ENCODE data around the gene GAS2. TPM values are rescaled to one million over a fixed set of nuclear protein-coding genes. Genes with fewer than 3 reads are reported as not detected.
A peak's percentile ranks its signal among the peaks of the same experiment; 100 is the strongest.

Gene GAS2
- total and polyA plus RNA-seq, 2 donors from 2014 or later, result 4.5 to 6.8 TPM

GRCh38 chr11:22625448-22626287, 40.7 kb upstream of the GAS2 start, which contains the start of gene FANCF:
Gene FANCF, minus strand, starts transcription at chr11:22625823. Its CDS starts 13 bp downstream, at chr11:22625810.
- peak; percentile 95 to 99 (median 97) for DNase-seq
- H3K9me3 ChIP-seq (ENCODE audit: control insufficient read depth in 2 of 3, insufficient read depth in 1 of 3, low read length in 3 of 3), result no peaks in the 10 kb centered on the region
- peak; percentile 8 for TF ChIP-seq CTCF (IDR thresholded peaks at IDR 0.05; ENCODE audit: borderline replicate concordance, extremely low read depth, insufficient read depth)
- H3K9ac ChIP-seq (ENCODE audit: low read length in 3 of 3), result peak within 1 kb of the TSS; percentile 74 to 93 (median 85)
- intact Hi-C loops (cut with DNase I), result no loop called here
- peak within 1 kb of the TSS; percentile 90 to 91 for H3K27ac ChIP-seq (ENCODE audit: low read depth in 2 of 2, low read length in 2 of 2)
- no peaks in the 10 kb centered on the region for H3K36me3 ChIP-seq (ENCODE audit: control insufficient read depth in 2 of 3, insufficient read depth in 3 of 3, low read length in 3 of 3)
- H3K4me1 ChIP-seq (ENCODE audit: control insufficient read depth in 2 of 3, insufficient read depth in 2 of 3, low read depth in 1 of 3, low read length in 3 of 3), result peaks cover 0 to 6% (median 4%) of the 10 kb centered on the region in 3 donors
- peak; percentile 56 for FAIRE-seq
- no peaks in the 10 kb centered on the region for H3K27me3 ChIP-seq (ENCODE audit: control insufficient read depth, insufficient read depth, low read length)
- H3K4me3 ChIP-seq (ENCODE audit: low read length in 3 of 3), result peak within 1 kb of the TSS; percentile 72 to 93 (median 90)

- peaks cover 0 to 6% (median 4%) of the 10 kb centered on the region in 3 donors for H3K4me1 ChIP-seq (ENCODE audit: control insufficient read depth in 2 of 3, insufficient read depth in 2 of 3, low read depth in 1 of 3, low read length in 3 of 3)
- no peaks in the 10 kb centered on the region for H3K27me3 ChIP-seq (ENCODE audit: control insufficient read depth, insufficient read depth, low read length)
- H3K27ac ChIP-seq (ENCODE audit: low read depth in 2 of 2, low read length in 2 of 2), result no peak overlapping the region
- FAIRE-seq (no peak), DNase-seq (no peak)
- peak overlapping the region in 2 of 3 donors; percentile 72 to 90 for H3K4me3 ChIP-seq (ENCODE audit: low read length in 3 of 3)
- H3K9ac ChIP-seq (ENCODE audit: low read length in 3 of 3), result peak overlapping the region in 1 of 3 donors; percentile 93
- no peak for TF ChIP-seq CTCF (IDR thresholded peaks at IDR 0.05; ENCODE audit: borderline replicate concordance, extremely low read depth, insufficient read depth)
- intact Hi-C loops (cut with DNase I), result no loop called here
- no peaks in the 10 kb centered on the region for H3K36me3 ChIP-seq (ENCODE audit: control insufficient read depth in 2 of 3, insufficient read depth in 3 of 3, low read length in 3 of 3)
- no peaks in the 10 kb centered on the region for H3K9me3 ChIP-seq (ENCODE audit: control insufficient read depth in 2 of 3, insufficient read depth in 1 of 3, low read length in 3 of 3)
Measured at GRCh38 chr11:22626573-22627239, 39.7 kb upstream of the GAS2 start.

- FAIRE-seq (no peak), DNase-seq (no peak)
- Histone ChIP-seq H3K27ac (ENCODE audit: low read depth in 2 of 2, low read length in 2 of 2) (no peak overlapping the region), H3K9ac (ENCODE audit: low read length in 3 of 3) (no peak overlapping the region), H3K9me3 (ENCODE audit: control insufficient read depth in 2 of 3, insufficient read depth in 1 of 3, low read length in 3 of 3) (no peaks in the 10 kb centered on the region), H3K4me3 (ENCODE audit: low read length in 3 of 3) (no peak overlapping the region), H3K4me1 (ENCODE audit: control insufficient read depth in 2 of 3, insufficient read depth in 2 of 3, low read depth in 1 of 3, low read length in 3 of 3) (peaks cover 0 to 6% (median 4%) of the 10 kb centered on the region in 3 donors), H3K36me3 (ENCODE audit: control insufficient read depth in 2 of 3, insufficient read depth in 3 of 3, low read length in 3 of 3) (no peaks in the 10 kb centered on the region), H3K27me3 (ENCODE audit: control insufficient read depth, insufficient read depth, low read length) (no peaks in the 10 kb centered on the region)
- TF ChIP-seq CTCF (IDR thresholded peaks at IDR 0.05; ENCODE audit: borderline replicate concordance, extremely low read depth, insufficient read depth), result no peak
- intact Hi-C loops (cut with DNase I), result no loop called here
Measured at GRCh38 chr11:22627421-22627820, 39.0 kb upstream of the GAS2 start.
